Vagina (tissue), 2 donors: ENCODE data around the gene RAB37. TPM values are rescaled to one million over a fixed set of nuclear protein-coding genes. Genes with fewer than 3 reads are reported as not detected.

Experiments
- DNase-seq, 2 donors: peaks; one replicate each; pipeline ENCODE4 v3.0.0-alpha.2; 2017; ENCODE audit errors: extremely low spot score in 2 of 2
- H3K27ac ChIP-seq: fragments of 200-600 bp; sonication (generic); one replicate; pipeline ENCODE4 v1.5.1; 2019
- H3K27me3 ChIP-seq: fragments of 200-600 bp; sonication (generic); one replicate; pipeline ENCODE4 v1.5.1; 2019
- H3K36me3 ChIP-seq, 2 donors: fragments of 200-600 bp; sonication (generic); one replicate each; pipeline ENCODE4 v1.5.1; 2017 to 2019
- H3K4me1 ChIP-seq: fragments of 200-600 bp; sonication (generic); one replicate; pipeline ENCODE4 v1.5.1; 2019
- H3K4me3 ChIP-seq, 2 donors: fragments of 200-600 bp; sonication (generic); 1 replicate in 1 of 2; 2 replicates in 1 of 2; pipeline ENCODE4 v1.5.1; 2016 to 2019
- H3K9me3 ChIP-seq: fragments of 200-600 bp; sonication (generic); one replicate; pipeline ENCODE4 v1.5.1; 2019
- POLR2A ChIP-seq, 2 donors: fragments of 450-650 bp; IDR thresholded peaks; one replicate each; pipeline ENCODE4 v1.6.1; 2017; ENCODE audit warnings: antibody characterized with exemption in 2 of 2, mild to moderate bottlenecking in 2 of 2, moderate library complexity in 2 of 2
- POLR2AphosphoS5 ChIP-seq, 2 donors: sonication (generic); formaldehyde crosslinking; IDR thresholded peaks; one replicate each; pipeline ENCODE4 v1.9.0; 2017; ENCODE audit warnings: antibody characterized with exemption in 2 of 2, mild to moderate bottlenecking in 2 of 2, low read depth in 1 of 2; ENCODE audit not compliant: insufficient read depth in 1 of 2
- intact Hi-C: fragments of 100-400 bp; cut with DNase I; formaldehyde crosslinking; loops from one replicate; pipeline ENCODE4 v1.15.1; 2023
- total RNA-seq: library from RNA; depleted of rRNA; stranded (reverse); fragments of >200 nt; gene quantifications from one replicate; pipeline ENCODE4 v1.2.3, GENCODE V29; 2016
- TF ChIP-seq, protein P1 (sequence below), 3 experiments: fragments of 450-650 bp in 2 of 3; fragments of 200-600 bp in 1 of 3; sonication (generic) in 1 of 3; IDR thresholded peaks; one replicate each; pipeline ENCODE4 v1.5.1; 2017 to 2019; ENCODE audit warnings: antibody characterized with exemption in 3 of 3, mild to moderate bottlenecking in 2 of 3, moderate library complexity in 2 of 3

The RAB37 gene
- total RNA-seq, 1 donor from 2014 or later, result 7.1 TPM

GRCh38 chr17:74695629-74696028 is 41.4 kb upstream of the RAB37 start:
- intact Hi-C loops, result no loop called here
- no peaks in the 10 kb centered on the region for H3K27me3 ChIP-seq
- H3K4me3 ChIP-seq, result no peak overlapping the region
- TF ChIP-seq POLR2A (IDR thresholded peaks at IDR 0.05) (no peak), POLR2AphosphoS5 (IDR thresholded peaks at IDR 0.05; ENCODE audit: insufficient read depth in 1 of 2, low read depth in 1 of 2) (no peak)
- TF ChIP-seq, protein P1, sequence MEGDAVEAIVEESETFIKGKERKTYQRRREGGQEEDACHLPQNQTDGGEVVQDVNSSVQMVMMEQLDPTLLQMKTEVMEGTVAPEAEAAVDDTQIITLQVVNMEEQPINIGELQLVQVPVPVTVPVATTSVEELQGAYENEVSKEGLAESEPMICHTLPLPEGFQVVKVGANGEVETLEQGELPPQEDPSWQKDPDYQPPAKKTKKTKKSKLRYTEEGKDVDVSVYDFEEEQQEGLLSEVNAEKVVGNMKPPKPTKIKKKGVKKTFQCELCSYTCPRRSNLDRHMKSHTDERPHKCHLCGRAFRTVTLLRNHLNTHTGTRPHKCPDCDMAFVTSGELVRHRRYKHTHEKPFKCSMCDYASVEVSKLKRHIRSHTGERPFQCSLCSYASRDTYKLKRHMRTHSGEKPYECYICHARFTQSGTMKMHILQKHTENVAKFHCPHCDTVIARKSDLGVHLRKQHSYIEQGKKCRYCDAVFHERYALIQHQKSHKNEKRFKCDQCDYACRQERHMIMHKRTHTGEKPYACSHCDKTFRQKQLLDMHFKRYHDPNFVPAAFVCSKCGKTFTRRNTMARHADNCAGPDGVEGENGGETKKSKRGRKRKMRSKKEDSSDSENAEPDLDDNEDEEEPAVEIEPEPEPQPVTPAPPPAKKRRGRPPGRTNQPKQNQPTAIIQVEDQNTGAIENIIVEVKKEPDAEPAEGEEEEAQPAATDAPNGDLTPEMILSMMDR (IDR thresholded peaks at IDR 0.05), result no peak
- no peaks in the 10 kb centered on the region for H3K4me1 ChIP-seq
- H3K27ac ChIP-seq, result no peak overlapping the region
- H3K36me3 ChIP-seq, result no peaks in the 10 kb centered on the region
- DNase-seq, result no peak
- H3K9me3 ChIP-seq, result no peaks in the 10 kb centered on the region

DNA sequence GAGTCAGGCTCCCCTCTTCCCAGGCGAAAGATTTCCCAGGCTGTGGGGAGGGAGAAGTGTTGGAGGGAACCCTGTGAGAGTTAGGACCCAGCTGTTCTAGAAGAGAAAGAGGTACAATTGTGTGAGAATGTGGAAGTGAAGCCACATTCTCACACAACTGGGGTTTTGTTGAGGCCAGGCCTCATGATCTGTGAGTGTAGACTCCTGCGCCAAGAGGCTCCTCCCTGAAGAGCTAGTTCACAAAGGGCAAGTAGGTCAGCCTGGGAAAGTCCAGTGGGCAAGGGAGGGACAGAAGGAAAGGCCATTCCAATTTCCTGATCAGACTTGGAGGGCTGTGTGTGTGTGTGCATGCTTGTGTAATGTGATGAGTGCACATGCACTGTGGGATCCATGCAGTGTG is 39.5 kb upstream of the RAB37 start:
- Histone ChIP-seq H3K36me3 (no peaks in the 10 kb centered on the region), H3K4me1 (no peaks in the 10 kb centered on the region), H3K9me3 (no peaks in the 10 kb centered on the region), H3K27ac (no peak overlapping the region), H3K27me3 (no peaks in the 10 kb centered on the region), H3K4me3 (no peak overlapping the region)
- no peak for DNase-seq
- intact Hi-C loops, result no loop called here
- TF ChIP-seq POLR2A (IDR thresholded peaks at IDR 0.05) (no peak), POLR2AphosphoS5 (IDR thresholded peaks at IDR 0.05; ENCODE audit: insufficient read depth in 1 of 2, low read depth in 1 of 2) (no peak)
- TF ChIP-seq, protein P1 (IDR thresholded peaks at IDR 0.05), result no peak

DNA sequence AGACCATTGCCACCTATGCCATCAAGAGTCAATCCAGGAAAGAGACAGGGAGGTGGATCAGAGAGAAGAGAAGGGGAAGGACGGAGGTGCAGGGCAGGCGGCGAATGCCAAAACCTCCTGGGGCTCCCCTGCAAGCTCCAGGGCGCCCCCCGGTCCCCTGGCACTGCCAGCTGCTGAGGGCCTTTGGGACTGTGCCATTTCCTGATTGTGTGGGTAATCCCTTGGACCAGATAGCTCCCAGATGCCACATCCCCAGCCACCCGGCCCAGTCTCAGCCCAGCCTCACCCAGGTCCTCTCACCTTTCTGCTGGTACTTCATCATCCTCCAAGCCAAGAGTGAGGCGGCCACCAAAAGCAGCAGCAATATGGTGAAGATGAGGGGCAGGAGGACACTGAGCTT is 39.0 kb upstream of the RAB37 start:
- TF ChIP-seq POLR2A (IDR thresholded peaks at IDR 0.05) (no peak), POLR2AphosphoS5 (IDR thresholded peaks at IDR 0.05; ENCODE audit: insufficient read depth in 1 of 2, low read depth in 1 of 2) (no peak)
- intact Hi-C loops, result no loop called here

GRCh38 chr17:74699236-74699635 is 37.8 kb upstream of the RAB37 start:
- Histone ChIP-seq H3K36me3 (no peaks in the 10 kb centered on the region), H3K4me1 (no peaks in the 10 kb centered on the region), H3K4me3 (no peak overlapping the region), H3K27me3 (no peaks in the 10 kb centered on the region), H3K27ac (no peak overlapping the region), H3K9me3 (no peaks in the 10 kb centered on the region)
- TF ChIP-seq, protein P1 (IDR thresholded peaks at IDR 0.05), result no peak
- TF ChIP-seq POLR2AphosphoS5 (IDR thresholded peaks at IDR 0.05; ENCODE audit: insufficient read depth in 1 of 2, low read depth in 1 of 2) (no peak), POLR2A (IDR thresholded peaks at IDR 0.05) (no peak)
- intact Hi-C loops, result no loop called here
- no peak for DNase-seq

More for the DNA sequence above, 39.0 kb upstream of the RAB37 start:
- DNase-seq, result no peak
- H3K36me3 ChIP-seq, result no peaks in the 10 kb centered on the region
- no peaks in the 10 kb centered on the region for H3K27me3 ChIP-seq
- H3K4me1 ChIP-seq, result no peaks in the 10 kb centered on the region
- no peak overlapping the region for H3K4me3 ChIP-seq
- no peaks in the 10 kb centered on the region for H3K9me3 ChIP-seq
- no peak overlapping the region for H3K27ac ChIP-seq

GRCh38 chr17:74702116-74702871 is 34.8 kb upstream of the RAB37 start:
- TF ChIP-seq, protein P1 (IDR thresholded peaks at IDR 0.05), result no peak
- no peak for TF ChIP-seq POLR2A (IDR thresholded peaks at IDR 0.05)
- TF ChIP-seq POLR2AphosphoS5 (IDR thresholded peaks at IDR 0.05; ENCODE audit: insufficient read depth in 1 of 2, low read depth in 1 of 2), result no peak
- intact Hi-C loops, result no loop called here
- no peak overlapping the region for H3K27ac ChIP-seq
- H3K4me3 ChIP-seq, result no peak overlapping the region
- no peaks in the 10 kb centered on the region for H3K4me1 ChIP-seq
- no peaks in the 10 kb centered on the region for H3K36me3 ChIP-seq
- H3K9me3 ChIP-seq, result no peaks in the 10 kb centered on the region
- DNase-seq, result no peak
- H3K27me3 ChIP-seq, result no peaks in the 10 kb centered on the region
